ENCODE data around the gene ICAM4. TPM values are rescaled to one million over a fixed set of nuclear protein-coding genes. Genes with fewer than 3 reads are reported as not detected.

Gene ICAM4
- total and polyA plus RNA-seq, 2 experiments from 2014 or later = 21.8 to 24.0 TPM

GRCh38 chr19:10321874-10322835 lies 35.4 kb downstream of the ICAM4 start:
- TF ChIP-seq CTCF (IDR thresholded peaks at IDR 0.05; ENCODE audit: low read depth, low read length) = no peak
- Histone ChIP-seq H3K9me3 (ENCODE audit: low read depth) (no peaks in the 10 kb centered on the region), H3K27me3 (no peaks in the 10 kb centered on the region), H3K4me1 (ENCODE audit: low read depth) (no peaks in the 10 kb centered on the region), H3K27ac (no peak overlapping the region), H3K4me3 (no peak overlapping the region), H3K36me3 (peaks cover 61% of the 10 kb centered on the region)
- DNase-seq (ENCODE audit: low read depth in 1 of 2, low spot score in 1 of 2) = no peak

DNA sequence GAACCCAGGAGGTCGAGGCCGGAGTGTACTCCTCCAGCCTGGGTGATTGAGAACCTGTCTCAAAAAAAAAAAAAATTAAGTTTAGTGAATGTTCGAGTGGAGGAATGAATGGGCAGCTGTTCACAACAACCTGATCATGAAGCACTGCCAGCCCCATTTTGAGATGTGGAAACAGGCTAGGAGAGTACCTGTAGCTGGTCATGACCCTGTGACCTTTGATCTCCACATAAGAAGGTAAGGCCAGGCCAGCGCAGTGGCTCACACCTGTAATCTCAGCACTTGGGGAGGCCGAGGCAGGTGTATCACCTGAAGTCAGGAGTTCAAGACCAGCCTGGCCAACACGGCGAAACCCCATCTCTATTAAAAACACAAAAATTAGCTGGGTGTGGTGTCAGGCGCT lies 39.0 kb downstream of the ICAM4 start:
- Histone ChIP-seq H3K27ac (no peak overlapping the region), H3K4me3 (no peak overlapping the region), H3K4me1 (ENCODE audit: low read depth) (no peaks in the 10 kb centered on the region), H3K36me3 (peaks cover 65% of the 10 kb centered on the region), H3K27me3 (no peaks in the 10 kb centered on the region), H3K9me3 (ENCODE audit: low read depth) (no peaks in the 10 kb centered on the region)
- no peak for DNase-seq (ENCODE audit: low read depth in 1 of 2, low spot score in 1 of 2)
- no peak for TF ChIP-seq CTCF (IDR thresholded peaks at IDR 0.05; ENCODE audit: low read depth, low read length)

GRCh38 chr19:10327793-10328192 lies 41.0 kb downstream of the ICAM4 start:
- no peak overlapping the region for H3K4me3 ChIP-seq
- peaks cover 45% of the 10 kb centered on the region for H3K36me3 ChIP-seq
- no peak for TF ChIP-seq CTCF (IDR thresholded peaks at IDR 0.05; ENCODE audit: low read depth, low read length)
- no peaks in the 10 kb centered on the region for H3K4me1 ChIP-seq (ENCODE audit: low read depth)
- H3K27ac ChIP-seq = no peak overlapping the region
- no peak for DNase-seq (ENCODE audit: low read depth in 1 of 2, low spot score in 1 of 2)
- no peaks in the 10 kb centered on the region for H3K9me3 ChIP-seq (ENCODE audit: low read depth)
- H3K27me3 ChIP-seq = no peaks in the 10 kb centered on the region

GRCh38 chr19:10328558-10329429 lies 42.0 kb downstream of the ICAM4 start:
- H3K27ac ChIP-seq = no peak overlapping the region
- peaks cover 35% of the 10 kb centered on the region for H3K36me3 ChIP-seq
- DNase-seq (ENCODE audit: low read depth in 1 of 2, low spot score in 1 of 2) = no peak
- no peak overlapping the region for H3K4me3 ChIP-seq
- no peaks in the 10 kb centered on the region for H3K27me3 ChIP-seq
- no peaks in the 10 kb centered on the region for H3K4me1 ChIP-seq (ENCODE audit: low read depth)
- TF ChIP-seq CTCF (IDR thresholded peaks at IDR 0.05; ENCODE audit: low read depth, low read length) = no peak
- H3K9me3 ChIP-seq (ENCODE audit: low read depth) = no peaks in the 10 kb centered on the region

GRCh38 chr19:10329555-10329954 lies 42.8 kb downstream of the ICAM4 start:
- Histone ChIP-seq H3K27me3 (no peaks in the 10 kb centered on the region), H3K36me3 (peaks cover 32% of the 10 kb centered on the region), H3K4me1 (ENCODE audit: low read depth) (no peaks in the 10 kb centered on the region), H3K4me3 (no peak overlapping the region), H3K9me3 (ENCODE audit: low read depth) (no peaks in the 10 kb centered on the region), H3K27ac (no peak overlapping the region)
- TF ChIP-seq CTCF (IDR thresholded peaks at IDR 0.05; ENCODE audit: low read depth, low read length) = no peak
- no peak for DNase-seq (ENCODE audit: low read depth in 1 of 2, low spot score in 1 of 2)

Measured in cardiac muscle cell (in vitro differentiated cells and primary cell).